B cell (primary cell): ENCODE results near the gene FAM120B.

Source experiments
- CTCF ChIP-seq: fragments of 200-600 bp; IDR thresholded peaks from one replicate; pipeline ENCODE4 v1.8.0; 2022; ENCODE audit warnings: antibody characterized with exemption, mild to moderate bottlenecking
- EZH2 ChIP-seq: IDR thresholded peaks from 2 replicates; pipeline ENCODE4 v1.6.1; 2012; ENCODE audit warnings: borderline replicate concordance, low read depth, mild to moderate bottlenecking, moderate library complexity, low read length; ENCODE audit not compliant: insufficient read depth, poor library complexity, severe bottlenecking

GRCh38 chr6:170283212-170284081, 23.1 kb upstream of the FAM120B start:
- no peak for TF ChIP-seq CTCF
- TF ChIP-seq EZH2: no peak
